Kidney epithelial cell (primary cell): ENCODE measurements around the gene ADD1. TPM values are rescaled to one million over a fixed set of nuclear protein-coding genes. Genes with fewer than 3 reads are reported as not detected.

Experiments used
- DNase-seq: peaks from one replicate; pipeline ENCODE4 v3.0.0-alpha.2; 2010; ENCODE audit warnings: low read depth
- H3K27me3 ChIP-seq: 2 replicates; pipeline ENCODE4 v1.6.0; 2011; ENCODE audit warnings: low read length; ENCODE audit not compliant: control insufficient read depth, insufficient read depth
- H3K36me3 ChIP-seq: 2 replicates; pipeline ENCODE4 v1.5.1; 2011; ENCODE audit warnings: low read length; ENCODE audit not compliant: control insufficient read depth, insufficient read depth
- H3K4me3 ChIP-seq: 2 replicates; pipeline ENCODE4 v1.5.1; 2011; ENCODE audit warnings: low read depth, mild to moderate bottlenecking, control low read depth, low read length
- total RNA-seq: library from RNA; depleted of rRNA; stranded (reverse); fragments of >200 nt; gene quantifications from 2 replicates; pipeline ENCODE4 v1.2.3, GENCODE V29; 2015
- TF ChIP-seq, protein P1 (sequence below): IDR thresholded peaks from 2 replicates; pipeline ENCODE4 v1.5.1; 2011; ENCODE audit warnings: mild to moderate bottlenecking, moderate library complexity, low read length, control low read depth, inconsistent platforms; ENCODE audit not compliant: insufficient read depth, poor library complexity, severe bottlenecking

ADD1 gene
- total RNA-seq, 1 donor from 2014 or later = 132 TPM

DNA sequence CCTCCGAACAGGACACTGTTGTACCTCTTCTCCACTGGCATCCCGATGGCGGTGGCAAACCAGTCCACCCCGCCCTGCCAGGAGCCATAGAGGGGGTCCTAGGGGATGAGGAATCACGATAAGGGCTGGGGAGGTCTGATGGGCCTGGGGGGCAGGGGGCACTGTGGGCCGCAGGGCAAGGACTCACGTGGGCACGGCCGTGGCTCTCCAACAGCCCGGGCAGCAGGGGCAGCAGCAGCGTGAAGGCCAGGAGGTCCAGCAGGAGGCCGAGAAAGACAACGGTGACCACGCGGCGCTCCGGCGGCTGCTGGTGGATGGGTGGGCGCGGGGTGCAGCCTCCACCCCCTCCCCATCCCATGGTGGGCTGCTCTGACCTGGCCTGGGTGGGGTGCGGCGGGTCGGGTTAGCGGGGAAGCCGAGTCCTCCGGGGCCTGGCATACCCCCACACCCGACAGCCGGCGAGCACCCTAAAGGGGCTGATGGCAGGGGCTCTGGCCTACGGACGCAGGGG, 90.0 kb downstream of the ADD1 start:
- TF ChIP-seq, protein P1, sequence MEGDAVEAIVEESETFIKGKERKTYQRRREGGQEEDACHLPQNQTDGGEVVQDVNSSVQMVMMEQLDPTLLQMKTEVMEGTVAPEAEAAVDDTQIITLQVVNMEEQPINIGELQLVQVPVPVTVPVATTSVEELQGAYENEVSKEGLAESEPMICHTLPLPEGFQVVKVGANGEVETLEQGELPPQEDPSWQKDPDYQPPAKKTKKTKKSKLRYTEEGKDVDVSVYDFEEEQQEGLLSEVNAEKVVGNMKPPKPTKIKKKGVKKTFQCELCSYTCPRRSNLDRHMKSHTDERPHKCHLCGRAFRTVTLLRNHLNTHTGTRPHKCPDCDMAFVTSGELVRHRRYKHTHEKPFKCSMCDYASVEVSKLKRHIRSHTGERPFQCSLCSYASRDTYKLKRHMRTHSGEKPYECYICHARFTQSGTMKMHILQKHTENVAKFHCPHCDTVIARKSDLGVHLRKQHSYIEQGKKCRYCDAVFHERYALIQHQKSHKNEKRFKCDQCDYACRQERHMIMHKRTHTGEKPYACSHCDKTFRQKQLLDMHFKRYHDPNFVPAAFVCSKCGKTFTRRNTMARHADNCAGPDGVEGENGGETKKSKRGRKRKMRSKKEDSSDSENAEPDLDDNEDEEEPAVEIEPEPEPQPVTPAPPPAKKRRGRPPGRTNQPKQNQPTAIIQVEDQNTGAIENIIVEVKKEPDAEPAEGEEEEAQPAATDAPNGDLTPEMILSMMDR = no peak
- DNase-seq = no peak

DNA sequence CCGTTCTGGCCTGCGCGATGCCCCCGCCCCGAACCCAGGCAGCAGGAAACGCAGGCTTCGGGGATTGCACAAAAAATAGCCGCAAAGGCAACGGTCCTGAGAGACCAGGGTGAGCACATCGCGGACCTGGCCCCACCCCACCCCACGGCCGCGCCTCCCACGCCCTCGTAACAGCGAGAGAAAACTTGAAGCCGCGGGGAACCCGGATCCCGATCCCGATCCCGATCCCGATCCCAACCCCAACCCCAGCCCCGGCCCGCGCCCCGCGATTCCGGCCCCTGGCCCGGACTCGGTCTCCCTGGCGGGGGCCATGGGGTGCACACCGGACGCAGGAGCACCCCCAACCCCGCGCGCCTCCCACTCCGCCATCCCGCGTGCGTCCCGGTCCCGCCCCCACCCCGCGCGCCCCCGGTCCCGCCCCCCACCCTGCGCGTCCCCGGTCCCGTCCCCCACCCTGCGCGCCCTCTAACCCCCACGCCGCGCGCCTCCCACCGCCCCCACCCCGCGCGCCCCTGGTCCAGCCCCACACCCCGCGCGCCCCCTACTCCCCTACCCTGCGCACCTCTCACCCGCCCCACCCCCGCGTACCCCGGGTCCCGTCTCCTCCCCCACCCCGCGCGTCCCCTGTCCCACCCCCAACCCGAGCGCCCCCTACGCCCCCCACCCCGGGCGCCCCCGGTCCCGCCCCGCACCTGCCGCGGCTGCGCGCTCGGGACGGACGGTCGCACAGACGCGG, 90.6 kb downstream of the ADD1 start:
- Histone ChIP-seq H3K27me3 (no peaks in the 10 kb centered on the region), H3K36me3 (peaks cover 12% of the 10 kb centered on the region), H3K4me3 (peak overlapping the region; percentile 79)
- TF ChIP-seq, protein P1 = no peak
- DNase-seq = no peak

More for the DNA sequence above, 90.0 kb downstream of the ADD1 start:
- peak overlapping the region; percentile 79 for H3K4me3 ChIP-seq
- H3K27me3 ChIP-seq = no peaks in the 10 kb centered on the region
- H3K36me3 ChIP-seq = peaks cover 8% of the 10 kb centered on the region

DNA sequence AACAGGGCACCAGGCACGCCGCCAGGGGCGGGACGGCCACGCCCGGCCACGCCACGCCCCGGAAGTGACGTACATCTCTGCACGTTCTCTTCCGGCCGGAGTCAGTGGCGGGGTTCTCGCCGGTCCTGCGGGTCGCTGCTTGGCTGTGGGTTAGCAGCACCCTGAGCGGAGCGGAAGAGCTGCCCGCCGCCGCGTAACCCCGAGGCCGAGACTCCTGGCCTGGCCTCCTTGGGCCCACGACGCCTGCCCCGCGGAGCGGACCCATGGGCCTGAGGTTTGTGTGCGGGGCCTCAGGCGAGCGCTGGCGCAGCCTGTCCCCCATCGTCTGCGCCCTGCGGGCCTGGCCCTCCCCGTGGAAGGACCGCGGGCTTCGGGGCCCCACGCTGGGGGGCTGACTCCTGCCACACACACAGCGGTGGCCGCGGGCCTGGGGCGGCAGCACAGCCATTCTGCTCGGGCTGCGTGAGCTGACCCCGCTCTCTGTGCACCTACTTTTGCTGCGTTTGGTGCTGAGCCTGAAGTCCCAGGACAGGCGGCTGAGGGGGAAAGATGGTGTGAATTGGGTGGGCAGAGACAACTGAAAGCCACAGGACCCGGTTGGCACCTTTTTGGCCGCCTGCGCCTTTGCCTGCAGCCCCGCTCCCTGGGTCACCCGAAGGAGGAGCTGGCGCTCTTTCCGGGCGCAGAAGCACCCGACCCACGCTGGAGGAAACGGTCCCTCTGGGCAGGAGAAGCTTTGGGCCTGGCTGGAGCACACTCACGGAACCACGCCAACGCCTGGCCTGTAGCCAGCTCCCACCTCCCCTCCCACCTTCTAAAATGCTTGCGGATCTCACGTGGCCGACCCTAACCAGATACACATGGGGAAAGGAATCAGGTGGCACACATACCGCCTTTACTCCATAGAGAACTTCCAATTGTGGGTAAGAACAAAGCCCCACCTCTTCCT, 91.4 kb downstream of the ADD1 start:
- TF ChIP-seq, protein P1 = no peak
- Histone ChIP-seq H3K4me3 (peak overlapping the region; percentile 79), H3K27me3 (no peaks in the 10 kb centered on the region), H3K36me3 (peaks cover 15% of the 10 kb centered on the region)
- peak; percentile 67 for DNase-seq

DNA sequence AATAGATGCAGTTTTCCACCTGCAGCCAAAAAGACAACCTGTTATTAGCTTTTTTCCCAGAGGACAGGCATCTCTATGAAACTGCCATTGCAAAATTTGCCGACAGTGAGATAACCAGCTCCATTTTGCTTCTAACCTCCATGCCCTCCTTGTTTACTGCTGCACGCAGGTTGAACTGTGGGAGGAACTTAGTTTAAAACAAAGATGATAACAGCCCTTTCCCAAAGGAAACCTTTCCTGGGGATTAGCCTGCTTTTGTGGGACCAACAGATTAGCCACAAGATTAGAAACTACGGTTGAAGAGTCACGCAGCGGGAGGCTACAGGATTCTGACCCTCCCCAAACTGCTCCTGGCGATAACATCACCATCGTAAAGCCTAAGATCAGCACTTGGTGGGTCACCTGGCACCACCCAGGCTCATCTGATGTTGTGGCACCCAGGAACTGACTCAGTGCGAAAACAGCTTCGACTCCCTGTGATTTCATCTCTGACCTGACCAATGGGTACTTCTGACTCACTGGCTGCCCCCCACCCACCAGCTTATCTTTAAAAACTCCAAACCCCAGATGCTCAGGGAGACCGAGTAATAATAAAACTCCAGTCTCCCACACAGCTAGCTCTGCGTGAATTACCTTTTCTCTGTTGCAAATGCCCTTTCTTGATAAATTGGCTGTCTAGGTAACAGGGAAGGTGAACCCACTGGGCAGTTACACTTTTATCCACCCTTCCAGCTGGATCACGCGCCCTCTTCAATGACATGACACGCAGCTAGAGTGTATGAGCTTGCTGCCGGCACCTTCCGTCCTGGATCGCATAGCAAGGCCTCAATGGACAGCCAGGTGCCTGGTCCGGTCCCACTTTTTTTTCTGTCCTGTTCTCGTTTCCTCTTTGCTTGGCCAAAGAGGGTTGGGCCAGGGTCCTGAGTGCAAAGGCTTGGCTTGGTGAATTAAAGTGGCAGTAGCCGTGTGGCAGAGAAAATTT, 92.4 kb downstream of the ADD1 start:
- peak; percentile 72 for DNase-seq
- Histone ChIP-seq H3K27me3 (no peaks in the 10 kb centered on the region), H3K4me3 (peak overlapping the region; percentile 79), H3K36me3 (peaks cover 12% of the 10 kb centered on the region)
- TF ChIP-seq, protein P1 = no peak

DNA sequence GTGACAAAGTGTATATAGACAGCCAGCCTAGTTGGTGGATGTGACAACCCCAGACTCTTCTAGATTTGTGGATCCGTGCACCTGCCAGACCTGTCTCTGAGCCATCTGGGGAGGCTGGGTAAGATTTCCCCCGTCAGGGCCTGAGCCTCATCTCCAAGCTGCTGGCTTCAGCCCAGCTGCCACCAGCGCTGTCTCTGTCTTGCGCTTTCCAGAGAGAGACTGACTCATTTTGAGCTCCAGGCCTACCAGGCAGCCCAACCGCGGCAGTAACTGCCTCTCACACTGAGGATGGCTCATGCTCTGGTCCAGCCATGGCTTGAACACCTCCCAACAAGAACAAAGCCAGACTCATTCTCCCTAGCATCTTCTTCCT, 93.1 kb downstream of the ADD1 start:
- H3K36me3 ChIP-seq = peaks cover 12% of the 10 kb centered on the region
- TF ChIP-seq, protein P1 = no peak
- H3K4me3 ChIP-seq = no peak overlapping the region
- H3K27me3 ChIP-seq = no peaks in the 10 kb centered on the region
- no peak for DNase-seq
